Activated naive CD4-positive, alpha-beta T cell treated with Interleukin-2 at 50 U/mL for 16 hours (primary cell): ENCODE results near the gene ADGRD1.

ENCODE experiments used
- DNase-seq: peaks from one replicate; pipeline ENCODE4 v3.0.0-alpha.2; 2020

Gene ADGRD1

GRCh38 chr12:131176266-131176665 is 222.6 kb downstream of the ADGRD1 start:
- no peak for DNase-seq

- DNase-seq = no peak
Measured at GRCh38 chr12:131176926-131177325, 223.2 kb downstream of the ADGRD1 start.

- DNase-seq = no peak
Measured at GRCh38 chr12:131177599-131177998, 223.9 kb downstream of the ADGRD1 start.

- no peak for DNase-seq
Measured at GRCh38 chr12:131187602-131188001, 233.9 kb downstream of the ADGRD1 start.

- DNase-seq = no peak
Measured at GRCh38 chr12:131188131-131189050, 234.7 kb downstream of the ADGRD1 start.

GRCh38 chr12:131189781-131190180 is 236.1 kb downstream of the ADGRD1 start:
- DNase-seq = no peak

GRCh38 chr12:131190965-131191364 is 237.3 kb downstream of the ADGRD1 start:
- DNase-seq = no peak
